Fibroblast of skin of abdomen (primary cell): ENCODE measurements around the gene MRPS18A. TPM values are rescaled to one million over a fixed set of nuclear protein-coding genes. Genes with fewer than 3 reads are reported as not detected.

Experiments used
- DNase-seq: peaks from one replicate; pipeline ENCODE4 v3.0.0-alpha.2; 2013
- polyA plus RNA-seq, 2 experiments: library from polyadenylated mRNA; unstranded; fragments of 120-200 nt; gene quantifications; one replicate each; pipeline ENCODE4 v1.2.1, GENCODE V29; 2013; ENCODE audit not compliant: insufficient read length in 2 of 2

Gene MRPS18A
- 39.2 TPM for polyA plus RNA-seq (2013, experiment 1 of 2; ENCODE audit: insufficient read length)
- polyA plus RNA-seq (2013, experiment 2 of 2; ENCODE audit: insufficient read length): 37.3 TPM

- DNase-seq: peak; percentile 64
Measured at GRCh38 chr6:43687437-43688347, at the start of gene MRPS18A. TSS of gene MRPS18A (minus strand) at chr6:43687791. CDS start at chr6:43687779, 12 bp downstream.

GRCh38 chr6:43736844-43737243, 49.3 kb upstream of the MRPS18A start:
- no peak for DNase-seq

DNA sequence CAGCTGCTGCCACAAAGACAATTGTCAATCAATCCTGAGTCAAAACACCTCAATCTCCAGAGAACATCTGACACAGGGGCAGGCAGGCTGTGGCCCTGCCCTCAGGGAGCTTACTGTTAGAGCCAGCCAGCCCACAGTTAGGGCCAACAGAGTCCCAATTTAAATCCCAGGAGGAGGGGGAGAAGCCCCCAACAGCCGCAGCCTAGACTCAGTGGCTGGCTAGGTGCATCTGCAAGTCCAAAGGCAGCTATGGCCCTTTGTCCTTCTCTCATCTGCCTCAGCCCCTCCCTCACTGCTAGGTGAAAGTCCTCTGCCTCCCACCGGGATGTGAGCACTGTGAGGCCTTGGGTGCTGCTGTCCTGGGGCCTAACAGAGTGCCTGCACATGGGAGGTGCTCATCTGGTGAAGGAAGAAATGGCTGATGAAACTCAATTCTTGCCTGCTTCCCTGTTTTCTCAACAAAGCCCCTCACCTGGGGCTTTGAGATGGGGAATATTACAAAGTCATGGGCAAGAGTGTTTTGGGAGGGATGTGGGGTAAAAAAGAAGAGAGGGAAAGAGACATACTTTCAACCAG, 48.7 kb upstream of the MRPS18A start:
- no peak for DNase-seq

DNA sequence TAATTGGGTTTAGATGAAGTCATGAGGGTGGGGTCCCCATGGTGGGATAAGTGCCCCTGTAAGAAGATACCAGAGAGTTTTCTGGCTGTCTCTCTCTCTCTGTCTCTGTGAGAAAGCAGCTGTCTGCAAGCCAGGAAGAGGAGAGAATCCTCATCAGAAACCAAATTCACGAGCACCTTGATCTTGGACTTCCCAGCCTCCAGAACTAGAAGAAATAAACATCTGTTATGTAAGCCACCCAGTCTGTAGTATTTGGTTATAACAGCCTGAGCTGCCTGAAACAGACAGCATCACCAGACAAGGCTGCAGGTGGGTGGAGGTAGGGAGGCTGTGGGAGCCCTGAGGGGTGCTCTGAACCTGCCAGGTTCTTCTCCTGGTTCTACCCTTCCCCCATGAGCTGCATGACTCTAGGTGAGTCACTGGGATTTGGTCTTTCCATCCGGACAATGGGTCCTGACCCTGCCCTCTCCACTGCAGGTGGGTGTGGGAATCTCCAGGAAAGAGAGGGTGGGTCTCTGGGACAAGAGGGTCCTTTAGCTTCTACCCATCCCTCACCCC, 48.1 kb upstream of the MRPS18A start:
- DNase-seq: no peak

DNA sequence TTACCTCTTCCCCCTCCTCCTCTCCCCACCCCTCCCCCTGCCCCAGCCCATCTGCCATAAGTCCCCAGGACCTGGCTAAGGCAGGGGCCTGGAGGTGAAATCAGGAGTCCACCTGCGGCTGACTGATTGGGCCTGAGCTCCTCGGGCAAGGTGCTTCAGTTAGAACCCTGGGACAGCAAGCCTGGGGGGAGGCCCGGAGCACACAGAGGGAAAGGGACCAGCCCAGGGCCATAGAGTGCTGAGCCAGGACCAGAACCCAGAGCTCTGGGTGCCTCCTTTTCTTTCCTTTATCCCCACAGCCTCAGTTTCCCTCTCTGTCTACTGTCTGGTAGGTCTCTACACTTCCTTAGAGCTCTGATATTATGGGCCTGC, 46.7 kb upstream of the MRPS18A start:
- DNase-seq: no peak

GRCh38 chr6:43733471-43734293, 46.1 kb upstream of the MRPS18A start:
- no peak for DNase-seq

- no peak for DNase-seq
Measured at GRCh38 chr6:43730634-43731033, 43.0 kb upstream of the MRPS18A start.

GRCh38 chr6:43729537-43729936, 41.9 kb upstream of the MRPS18A start:
- DNase-seq: no peak

- DNase-seq: no peak
Measured at GRCh38 chr6:43728586-43728985, 41.0 kb upstream of the MRPS18A start.

- DNase-seq: no peak
Measured at GRCh38 chr6:43727634-43728033, 40.0 kb upstream of the MRPS18A start.

- DNase-seq: no peak
Measured at GRCh38 chr6:43725643-43726580, 38.3 kb upstream of the MRPS18A start.

DNA sequence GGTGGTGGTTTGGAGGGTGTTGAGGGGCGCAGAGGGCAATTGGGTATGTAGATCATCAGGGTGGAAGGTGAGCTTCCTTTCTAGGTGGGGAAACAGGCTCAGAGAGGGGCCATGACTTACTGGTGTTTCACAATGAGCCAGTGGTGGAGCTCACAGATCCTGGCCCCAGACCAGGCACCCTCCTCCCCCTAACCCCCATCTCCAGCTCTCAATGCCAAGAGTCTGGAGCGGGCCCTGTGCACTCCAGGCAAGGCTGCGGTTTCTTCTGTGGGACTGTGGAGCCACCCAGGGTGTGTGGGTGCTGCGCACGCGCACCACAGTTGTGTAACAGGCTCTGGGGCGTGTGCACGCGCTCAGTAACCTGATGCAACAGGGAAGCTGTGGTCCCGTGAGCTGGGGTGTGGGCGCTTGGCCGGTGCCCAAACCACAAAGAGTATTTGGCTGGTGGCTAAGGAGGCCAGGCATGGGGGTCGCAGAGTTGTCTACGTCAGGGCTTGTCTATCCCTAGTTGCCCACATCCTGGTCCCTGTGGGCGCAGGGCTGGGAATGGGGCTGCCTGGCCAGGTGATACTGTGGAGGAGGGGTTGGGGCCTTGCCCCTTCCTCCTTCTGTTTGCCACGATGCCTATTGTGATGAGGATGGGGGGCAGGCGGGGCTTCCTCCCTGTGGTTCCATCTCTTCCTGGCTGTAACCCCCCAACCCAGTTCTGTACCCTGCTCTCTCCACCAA, 37.5 kb upstream of the MRPS18A start:
- DNase-seq: peak; percentile 97

DNA sequence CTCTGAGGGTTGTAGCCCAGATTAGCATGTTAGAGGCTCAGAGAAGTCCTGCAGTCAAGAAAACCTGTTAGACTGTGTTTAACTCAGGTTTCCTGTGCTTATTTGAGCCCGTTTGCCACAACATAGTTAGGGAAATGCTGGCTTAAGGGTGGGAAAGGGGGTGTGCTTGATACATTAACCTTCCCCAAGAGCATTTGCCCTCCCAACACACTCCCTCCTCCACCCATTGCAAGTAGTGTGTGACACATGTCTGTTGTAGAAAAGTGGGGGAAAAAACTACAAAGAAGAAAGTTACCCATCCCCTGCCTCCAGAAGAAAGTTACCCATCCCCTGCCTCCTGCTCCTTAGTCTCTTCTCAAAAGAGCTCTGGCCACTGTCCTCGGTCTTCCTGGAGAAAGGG, 36.8 kb upstream of the MRPS18A start:
- DNase-seq: no peak

GRCh38 chr6:43723737-43724295, 36.2 kb upstream of the MRPS18A start:
- DNase-seq: peak; percentile 65

GRCh38 chr6:43722920-43723545, 35.4 kb upstream of the MRPS18A start:
- DNase-seq: no peak

DNA sequence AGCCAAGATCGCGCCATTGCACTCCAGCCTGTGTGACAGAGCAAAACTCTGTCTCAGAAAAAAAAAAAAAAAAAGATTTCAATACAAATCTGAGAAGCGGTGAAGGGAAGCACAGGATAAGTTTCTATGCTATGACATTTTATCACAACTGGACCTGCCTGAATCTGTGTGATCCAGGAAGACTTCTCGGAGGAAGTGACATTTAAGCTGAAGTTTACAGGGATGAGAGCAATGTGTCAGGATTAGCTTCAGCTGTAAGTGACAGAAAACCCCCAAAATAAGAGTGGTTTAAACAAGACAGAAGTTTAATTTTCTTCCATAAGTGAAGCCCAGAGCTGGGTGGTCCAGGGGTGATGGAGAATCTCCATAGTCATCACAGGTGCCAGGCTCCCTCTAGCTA, 33.4 kb upstream of the MRPS18A start:
- no peak for DNase-seq

DNA sequence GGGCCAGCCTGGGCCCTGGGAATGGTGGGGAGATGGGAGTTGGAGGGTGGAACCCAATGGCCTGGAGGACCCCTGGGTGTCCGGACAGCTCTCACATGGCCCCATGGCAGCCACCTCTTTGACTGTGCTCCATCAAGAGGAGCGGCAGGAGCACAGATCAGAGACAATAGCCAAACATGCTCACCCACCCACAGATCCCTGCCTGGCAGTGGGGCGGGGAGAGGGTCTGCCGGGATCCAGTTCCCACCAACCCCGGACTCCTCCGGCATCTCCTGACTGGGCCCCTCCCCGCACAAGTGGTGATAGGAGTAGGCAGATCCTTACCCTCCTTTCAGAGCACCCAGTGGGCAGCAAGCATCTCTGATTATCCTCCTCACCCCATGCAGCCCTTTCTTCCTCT, 31.9 kb upstream of the MRPS18A start:
- DNase-seq: no peak

DNA sequence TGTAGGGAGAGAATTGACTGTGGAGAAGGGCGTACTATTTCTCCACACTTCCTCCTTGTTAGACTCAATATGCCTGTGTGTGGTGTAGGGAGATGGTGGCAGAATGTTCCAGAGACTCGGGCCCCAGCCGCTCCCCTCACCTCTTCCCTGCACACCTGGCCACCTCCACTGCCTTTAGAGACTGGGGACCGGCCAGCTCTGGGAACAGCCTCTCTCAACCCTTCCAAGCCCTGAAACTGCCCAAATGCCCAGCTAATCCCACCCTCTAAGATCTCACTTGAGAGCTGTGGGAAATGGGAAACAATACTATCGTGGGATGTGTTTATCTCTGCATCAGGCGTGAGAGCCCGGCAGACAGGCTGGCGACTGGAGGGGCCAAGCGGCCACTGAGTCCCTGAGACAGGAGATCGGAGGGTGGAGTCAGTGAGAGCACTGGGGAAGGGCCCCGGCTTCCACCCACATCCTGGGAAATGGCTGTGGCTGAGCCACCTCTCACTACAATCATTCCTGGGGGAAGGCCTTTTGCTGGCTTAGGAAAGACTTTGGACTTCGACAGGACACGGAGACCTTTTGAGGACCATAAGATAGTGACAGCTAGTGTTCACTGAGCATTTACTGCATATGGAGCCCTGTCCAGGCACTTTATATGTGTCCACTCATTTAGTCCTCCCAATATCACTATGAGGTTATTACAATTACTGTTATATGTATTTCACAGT, 31.0 kb upstream of the MRPS18A start:
- DNase-seq: no peak

- DNase-seq: no peak
Measured at GRCh38 chr6:43717822-43718221, 30.2 kb upstream of the MRPS18A start.
